Measurements from ENCODE around the gene MCM8. TPM values are rescaled to one million over a fixed set of nuclear protein-coding genes. Genes with fewer than 3 reads are reported as not detected.

The MCM8 gene
- total RNA-seq, 2 donors from 2014 or later, result 26.1 to 43.0 TPM

DNA sequence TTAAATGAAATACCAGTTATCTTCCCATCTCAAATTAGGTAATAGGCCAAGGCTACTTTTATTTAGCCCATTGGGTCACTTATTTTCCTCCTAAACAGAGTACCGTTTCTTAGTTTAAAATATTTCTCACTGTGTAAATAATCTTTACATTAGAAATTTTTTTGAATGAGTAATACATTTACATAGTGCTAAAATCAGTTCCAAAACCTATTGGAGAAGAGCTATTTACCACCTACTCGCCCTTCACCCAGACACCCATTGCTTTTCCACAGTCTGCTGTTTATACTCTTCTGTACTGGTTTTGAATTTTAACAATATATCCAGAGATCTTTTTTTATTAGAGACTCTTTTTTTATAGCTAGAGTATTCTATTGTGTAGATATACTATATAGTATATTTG lies 36.9 kb downstream of the MCM8 start:
- Mint-ChIP-seq H3K9me3 (no peaks in the 10 kb centered on the region), H3K27ac (no peak overlapping the region), H3K4me3 (no peak overlapping the region), H3K36me3 (ENCODE audit: low read depth) (peaks cover 54% of the 10 kb centered on the region), H3K27me3 (ENCODE audit: insufficient read depth) (no peaks in the 10 kb centered on the region), H3K4me1 (no peaks in the 10 kb centered on the region)
- peaks cover 82% of the 10 kb centered on the region for H3K36me3 ChIP-seq (ENCODE audit: control insufficient read depth, insufficient read depth, low read length)
- DNase-seq, result no peak
- H3K4me3 ChIP-seq (ENCODE audit: low read length), result no peak overlapping the region
- H3K9ac ChIP-seq (ENCODE audit: extremely low read depth, low read length, poor library complexity, severe bottlenecking), result no peak overlapping the region
- TF ChIP-seq, protein P1, sequence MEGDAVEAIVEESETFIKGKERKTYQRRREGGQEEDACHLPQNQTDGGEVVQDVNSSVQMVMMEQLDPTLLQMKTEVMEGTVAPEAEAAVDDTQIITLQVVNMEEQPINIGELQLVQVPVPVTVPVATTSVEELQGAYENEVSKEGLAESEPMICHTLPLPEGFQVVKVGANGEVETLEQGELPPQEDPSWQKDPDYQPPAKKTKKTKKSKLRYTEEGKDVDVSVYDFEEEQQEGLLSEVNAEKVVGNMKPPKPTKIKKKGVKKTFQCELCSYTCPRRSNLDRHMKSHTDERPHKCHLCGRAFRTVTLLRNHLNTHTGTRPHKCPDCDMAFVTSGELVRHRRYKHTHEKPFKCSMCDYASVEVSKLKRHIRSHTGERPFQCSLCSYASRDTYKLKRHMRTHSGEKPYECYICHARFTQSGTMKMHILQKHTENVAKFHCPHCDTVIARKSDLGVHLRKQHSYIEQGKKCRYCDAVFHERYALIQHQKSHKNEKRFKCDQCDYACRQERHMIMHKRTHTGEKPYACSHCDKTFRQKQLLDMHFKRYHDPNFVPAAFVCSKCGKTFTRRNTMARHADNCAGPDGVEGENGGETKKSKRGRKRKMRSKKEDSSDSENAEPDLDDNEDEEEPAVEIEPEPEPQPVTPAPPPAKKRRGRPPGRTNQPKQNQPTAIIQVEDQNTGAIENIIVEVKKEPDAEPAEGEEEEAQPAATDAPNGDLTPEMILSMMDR (conservative IDR thresholded peaks at IDR 0.05), result no peak
- H3K27me3 ChIP-seq (ENCODE audit: control insufficient read depth, insufficient read depth, low read length, poor library complexity, severe bottlenecking), result no peaks in the 10 kb centered on the region
- H3K9me3 ChIP-seq (ENCODE audit: control insufficient read depth, low read length), result no peaks in the 10 kb centered on the region
- H3K27ac ChIP-seq (ENCODE audit: low read depth, low read length), result no peak overlapping the region
- no peaks in the 10 kb centered on the region for H3K4me1 ChIP-seq (ENCODE audit: control insufficient read depth, insufficient read depth, low read length)
- 90% methylated on average over 1 of the region's 2 CpGs; no CpG with 5 or more reads in 1 of the 2 experiments for WGBS, 2 experiments (ENCODE audit: insufficient coverage in 1 of 2, insufficient read length in 1 of 2)

- TF ChIP-seq, protein P1 (conservative IDR thresholded peaks at IDR 0.05), result peak; percentile 55
- H3K9me3 Mint-ChIP-seq, result no peaks in the 10 kb centered on the region
- DNase-seq, result no peak
- Histone ChIP-seq H3K36me3 (ENCODE audit: control insufficient read depth, insufficient read depth, low read length) (peaks cover 80% of the 10 kb centered on the region), H3K27me3 (ENCODE audit: control insufficient read depth, insufficient read depth, low read length, poor library complexity, severe bottlenecking) (no peaks in the 10 kb centered on the region), H3K9ac (ENCODE audit: extremely low read depth, low read length, poor library complexity, severe bottlenecking) (no peak overlapping the region), H3K9me3 (ENCODE audit: control insufficient read depth, low read length) (no peaks in the 10 kb centered on the region), H3K4me3 (ENCODE audit: low read length) (no peak overlapping the region), H3K27ac (ENCODE audit: low read depth, low read length) (no peak overlapping the region), H3K4me1 (ENCODE audit: control insufficient read depth, insufficient read depth, low read length) (no peaks in the 10 kb centered on the region)
- H3K27ac Mint-ChIP-seq, result no peak overlapping the region
- no peaks in the 10 kb centered on the region for H3K4me1 Mint-ChIP-seq
- H3K27me3 Mint-ChIP-seq (ENCODE audit: insufficient read depth), result no peaks in the 10 kb centered on the region
- WGBS, 2 experiments (ENCODE audit: insufficient coverage in 1 of 2, insufficient read length in 1 of 2), result 86% methylated on average over 1 of the region's 1 CpG; no CpG with 5 or more reads in 1 of the 2 experiments
- no peak overlapping the region for H3K4me3 Mint-ChIP-seq
- peaks cover 45% of the 10 kb centered on the region for H3K36me3 Mint-ChIP-seq (ENCODE audit: low read depth)
These were observed 39.1 kb downstream of the MCM8 start for GRCh38 chr20:5989539-5989938.

DNA sequence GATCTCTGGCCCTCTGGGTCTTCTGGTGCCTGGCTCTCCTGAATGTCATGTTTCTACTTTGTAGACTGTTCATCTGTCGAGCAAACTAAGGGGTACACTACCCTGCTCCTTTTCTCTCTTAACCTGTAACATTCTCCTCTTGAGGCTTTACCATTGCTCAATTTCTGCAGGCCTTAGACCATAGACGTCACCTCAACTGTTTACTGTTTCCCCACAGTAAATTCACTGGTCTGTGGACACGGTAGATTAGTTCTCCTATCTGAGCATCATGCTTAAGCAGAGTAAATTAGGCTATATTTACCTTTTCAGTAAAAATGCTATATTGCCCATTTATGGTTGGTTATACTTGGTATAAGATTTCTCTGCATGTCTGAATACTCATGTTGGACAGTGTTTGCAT lies 40.5 kb downstream of the MCM8 start:
- peaks cover 49% of the 10 kb centered on the region for H3K36me3 Mint-ChIP-seq (ENCODE audit: low read depth)

More for the DNA sequence above, 40.5 kb downstream of the MCM8 start:
- peaks cover 85% of the 10 kb centered on the region for H3K36me3 ChIP-seq (ENCODE audit: control insufficient read depth, insufficient read depth, low read length)
- H3K27me3 Mint-ChIP-seq (ENCODE audit: insufficient read depth), result no peaks in the 10 kb centered on the region
- no peak overlapping the region for H3K9ac ChIP-seq (ENCODE audit: extremely low read depth, low read length, poor library complexity, severe bottlenecking)
- no peaks in the 10 kb centered on the region for H3K4me1 Mint-ChIP-seq
- no peak overlapping the region for H3K4me3 ChIP-seq (ENCODE audit: low read length)
- no peaks in the 10 kb centered on the region for H3K4me1 ChIP-seq (ENCODE audit: control insufficient read depth, insufficient read depth, low read length)
- TF ChIP-seq, protein P1 (conservative IDR thresholded peaks at IDR 0.05), result no peak
- DNase-seq, result no peak
- no peak overlapping the region for H3K27ac ChIP-seq (ENCODE audit: low read depth, low read length)
- no peaks in the 10 kb centered on the region for H3K27me3 ChIP-seq (ENCODE audit: control insufficient read depth, insufficient read depth, low read length, poor library complexity, severe bottlenecking)
- H3K9me3 Mint-ChIP-seq, result no peaks in the 10 kb centered on the region
- 91 to 100% methylated on average over 1 to 3 of the region's 3 CpGs for WGBS, 2 experiments (ENCODE audit: insufficient coverage in 1 of 2, insufficient read length in 1 of 2)
- no peaks in the 10 kb centered on the region for H3K9me3 ChIP-seq (ENCODE audit: control insufficient read depth, low read length)
- H3K27ac Mint-ChIP-seq, result no peak overlapping the region
- H3K4me3 Mint-ChIP-seq, result no peak overlapping the region
